22Rv1 (cell line): Measurements from ENCODE around the gene STKLD1.

Experiments
- ZFX ChIP-seq: fragments of 450-650 bp; IDR thresholded peaks from 2 replicates; pipeline ENCODE4 v1.6.1; 2017; ENCODE audit warnings: antibody characterized with exemption, borderline replicate concordance
- TF ChIP-seq, protein P1 (sequence below): fragments of 450-650 bp; IDR thresholded peaks from 2 replicates; pipeline ENCODE4 v1.5.1; 2017; ENCODE audit warnings: mild to moderate bottlenecking

DNA sequence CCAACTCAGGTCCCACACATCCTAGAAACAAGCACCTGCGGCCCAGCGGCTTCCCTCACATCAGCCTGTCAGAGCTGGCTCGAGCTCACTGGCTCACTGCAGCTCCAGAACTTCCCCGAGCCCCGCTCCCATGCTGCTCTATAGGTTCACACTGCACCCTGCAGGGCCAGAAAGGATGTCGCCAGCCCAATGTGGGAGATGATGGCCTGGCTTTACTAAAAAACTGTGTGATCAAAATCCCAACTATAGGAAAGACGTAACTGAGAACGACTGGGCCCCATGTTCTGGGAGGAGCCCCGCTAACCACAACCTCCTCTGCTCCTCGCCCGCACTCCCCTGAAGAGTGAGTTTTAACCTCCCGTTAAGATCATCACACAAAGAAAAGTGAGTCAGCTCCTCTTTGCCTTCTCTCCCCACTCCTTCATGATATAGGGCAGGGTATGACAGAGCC lies 4.9 kb upstream of the STKLD1 start:
- TF ChIP-seq, protein P1, sequence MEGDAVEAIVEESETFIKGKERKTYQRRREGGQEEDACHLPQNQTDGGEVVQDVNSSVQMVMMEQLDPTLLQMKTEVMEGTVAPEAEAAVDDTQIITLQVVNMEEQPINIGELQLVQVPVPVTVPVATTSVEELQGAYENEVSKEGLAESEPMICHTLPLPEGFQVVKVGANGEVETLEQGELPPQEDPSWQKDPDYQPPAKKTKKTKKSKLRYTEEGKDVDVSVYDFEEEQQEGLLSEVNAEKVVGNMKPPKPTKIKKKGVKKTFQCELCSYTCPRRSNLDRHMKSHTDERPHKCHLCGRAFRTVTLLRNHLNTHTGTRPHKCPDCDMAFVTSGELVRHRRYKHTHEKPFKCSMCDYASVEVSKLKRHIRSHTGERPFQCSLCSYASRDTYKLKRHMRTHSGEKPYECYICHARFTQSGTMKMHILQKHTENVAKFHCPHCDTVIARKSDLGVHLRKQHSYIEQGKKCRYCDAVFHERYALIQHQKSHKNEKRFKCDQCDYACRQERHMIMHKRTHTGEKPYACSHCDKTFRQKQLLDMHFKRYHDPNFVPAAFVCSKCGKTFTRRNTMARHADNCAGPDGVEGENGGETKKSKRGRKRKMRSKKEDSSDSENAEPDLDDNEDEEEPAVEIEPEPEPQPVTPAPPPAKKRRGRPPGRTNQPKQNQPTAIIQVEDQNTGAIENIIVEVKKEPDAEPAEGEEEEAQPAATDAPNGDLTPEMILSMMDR, result no peak
- no peak for TF ChIP-seq ZFX
